Measurements from ENCODE around the gene IL1RAP. TPM values are rescaled to one million over a fixed set of nuclear protein-coding genes. Genes with fewer than 3 reads are reported as not detected.

Gene IL1RAP
- total and polyA plus RNA-seq, 9 of the 15 experiments (the other 6 are each of a cell fraction or from before 2014, with no cell fraction given): 0.23 to 1.8 (median 0.88) TPM

DNA sequence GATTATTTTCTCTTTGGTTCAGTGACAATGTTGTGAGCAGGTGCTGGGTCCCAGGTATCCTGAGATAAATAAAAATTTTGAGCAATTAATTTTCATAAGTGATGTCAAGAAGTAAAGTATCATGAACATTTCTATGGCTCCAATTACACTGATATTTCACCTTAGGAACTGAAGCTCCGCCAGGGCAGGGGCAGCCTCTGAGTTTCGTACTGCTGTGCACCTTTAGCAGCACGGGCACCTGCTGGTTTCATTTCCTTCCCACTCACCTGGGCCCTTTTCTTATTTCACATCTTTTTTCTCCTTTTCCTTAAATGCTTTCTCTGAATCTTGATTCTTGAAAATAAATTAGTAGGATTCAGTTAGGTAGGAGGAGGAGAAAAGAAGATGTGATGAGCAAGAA, 1.2 kb upstream of the IL1RAP start (continued):
- TF ChIP-seq, protein P1, sequence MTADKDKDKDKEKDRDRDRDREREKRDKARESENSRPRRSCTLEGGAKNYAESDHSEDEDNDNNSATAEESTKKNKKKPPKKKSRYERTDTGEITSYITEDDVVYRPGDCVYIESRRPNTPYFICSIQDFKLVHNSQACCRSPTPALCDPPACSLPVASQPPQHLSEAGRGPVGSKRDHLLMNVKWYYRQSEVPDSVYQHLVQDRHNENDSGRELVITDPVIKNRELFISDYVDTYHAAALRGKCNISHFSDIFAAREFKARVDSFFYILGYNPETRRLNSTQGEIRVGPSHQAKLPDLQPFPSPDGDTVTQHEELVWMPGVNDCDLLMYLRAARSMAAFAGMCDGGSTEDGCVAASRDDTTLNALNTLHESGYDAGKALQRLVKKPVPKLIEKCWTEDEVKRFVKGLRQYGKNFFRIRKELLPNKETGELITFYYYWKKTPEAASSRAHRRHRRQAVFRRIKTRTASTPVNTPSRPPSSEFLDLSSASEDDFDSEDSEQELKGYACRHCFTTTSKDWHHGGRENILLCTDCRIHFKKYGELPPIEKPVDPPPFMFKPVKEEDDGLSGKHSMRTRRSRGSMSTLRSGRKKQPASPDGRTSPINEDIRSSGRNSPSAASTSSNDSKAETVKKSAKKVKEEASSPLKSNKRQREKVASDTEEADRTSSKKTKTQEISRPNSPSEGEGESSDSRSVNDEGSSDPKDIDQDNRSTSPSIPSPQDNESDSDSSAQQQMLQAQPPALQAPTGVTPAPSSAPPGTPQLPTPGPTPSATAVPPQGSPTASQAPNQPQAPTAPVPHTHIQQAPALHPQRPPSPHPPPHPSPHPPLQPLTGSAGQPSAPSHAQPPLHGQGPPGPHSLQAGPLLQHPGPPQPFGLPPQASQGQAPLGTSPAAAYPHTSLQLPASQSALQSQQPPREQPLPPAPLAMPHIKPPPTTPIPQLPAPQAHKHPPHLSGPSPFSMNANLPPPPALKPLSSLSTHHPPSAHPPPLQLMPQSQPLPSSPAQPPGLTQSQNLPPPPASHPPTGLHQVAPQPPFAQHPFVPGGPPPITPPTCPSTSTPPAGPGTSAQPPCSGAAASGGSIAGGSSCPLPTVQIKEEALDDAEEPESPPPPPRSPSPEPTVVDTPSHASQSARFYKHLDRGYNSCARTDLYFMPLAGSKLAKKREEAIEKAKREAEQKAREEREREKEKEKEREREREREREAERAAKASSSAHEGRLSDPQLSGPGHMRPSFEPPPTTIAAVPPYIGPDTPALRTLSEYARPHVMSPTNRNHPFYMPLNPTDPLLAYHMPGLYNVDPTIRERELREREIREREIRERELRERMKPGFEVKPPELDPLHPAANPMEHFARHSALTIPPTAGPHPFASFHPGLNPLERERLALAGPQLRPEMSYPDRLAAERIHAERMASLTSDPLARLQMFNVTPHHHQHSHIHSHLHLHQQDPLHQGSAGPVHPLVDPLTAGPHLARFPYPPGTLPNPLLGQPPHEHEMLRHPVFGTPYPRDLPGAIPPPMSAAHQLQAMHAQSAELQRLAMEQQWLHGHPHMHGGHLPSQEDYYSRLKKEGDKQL (CRISPR knock-in tag; IDR thresholded peaks at IDR 0.05; ENCODE audit: borderline replicate concordance): no peak
- TF ChIP-seq RB1 (IDR thresholded peaks at IDR 0.05; ENCODE audit: low read depth): no peak
- no peak for TF ChIP-seq PHF8 (IDR thresholded peaks at IDR 0.05; ENCODE audit: borderline replicate concordance, low read length)

DNA sequence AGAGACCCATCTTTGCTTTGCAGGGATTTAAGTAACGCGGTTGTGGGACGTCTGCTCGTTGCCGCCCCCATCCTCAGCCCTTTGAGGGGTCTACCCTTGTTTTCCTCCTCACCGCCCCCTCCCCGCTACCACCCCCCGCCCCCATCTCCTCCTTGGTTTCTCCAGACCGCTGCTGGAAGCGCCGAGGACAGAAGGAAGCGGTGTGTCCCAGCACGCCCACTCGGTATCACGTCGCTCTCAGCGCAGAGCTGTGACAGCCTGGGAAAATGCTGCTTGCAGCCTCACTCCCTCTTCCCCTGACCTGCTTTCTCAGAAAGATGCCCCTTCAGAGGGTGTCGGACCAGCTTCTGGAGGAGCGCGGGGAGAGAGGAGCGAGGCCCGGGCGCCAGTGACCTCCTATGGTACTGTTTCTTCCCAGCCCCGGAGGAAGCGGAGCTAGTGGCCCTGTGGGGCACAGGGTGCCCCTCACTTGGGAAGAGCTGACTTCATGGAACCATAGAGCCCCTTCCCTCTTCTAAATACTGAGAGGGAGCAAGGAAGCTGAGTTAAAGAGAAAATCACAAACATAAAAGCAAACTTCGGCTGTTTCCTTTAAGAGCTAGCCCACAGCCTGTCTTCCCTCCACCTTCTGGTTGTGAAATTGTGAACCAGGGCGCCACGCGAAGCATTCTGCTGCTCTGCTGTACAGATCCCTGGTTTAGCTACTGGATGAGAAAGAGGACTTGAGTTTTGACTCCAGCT, 698 bp downstream of the IL1RAP start:
- no peak overlapping the region for H2AFZ ChIP-seq (ENCODE audit: low read depth, low read length)
- peak overlapping the region; percentile 27 for H3K4me3 ChIP-seq
- WGBS (ENCODE audit: insufficient coverage, low coverage, missing lambda C conversion rate): 12% methylated on average over 14 of the region's 29 CpGs
- H3K36me3 ChIP-seq (ENCODE audit: control insufficient read depth, insufficient read depth, low read length): no peaks in the 10 kb centered on the region
- POLR2A ChIA-PET: no interaction called here
- ATAC-seq (peak; percentile 31; the same call in 2 of the 3 replicates), DNase-seq (ENCODE audit: extremely low read depth in 1 of 4, low spot score in 3 of 4) (no peak), FAIRE-seq (no peak)
- intact Hi-C loops (cut with micrococcal nuclease): no loop called here
- H4K20me1 ChIP-seq (replicated peaks; ENCODE audit: control insufficient read depth, insufficient read depth, low read length): no peaks in the 10 kb centered on the region
- in situ Hi-C loops (cut with MboI): no loop called here
- H3K9me3 ChIP-seq (replicated peaks; ENCODE audit: control insufficient read depth, insufficient read depth, low read depth, low read length): no peaks in the 10 kb centered on the region
- BruUV-seq (replicated peaks): no TSS peak
- CTCF ChIA-PET (ENCODE audit: low intra/inter-chr PET ratio): no interaction called here
- no peaks in the 10 kb centered on the region for H3K79me2 ChIP-seq (ENCODE audit: control insufficient read depth, insufficient read depth, low read length)
- no peak overlapping the region for H3K9ac ChIP-seq (ENCODE audit: insufficient read depth in 1 of 2, low read depth in 2 of 2, low read length in 2 of 2)
- H3K27ac ChIP-seq (ENCODE audit: extremely low read depth, low read depth, low read length): no peak overlapping the region
- H3K4me1 ChIP-seq (replicated peaks in 1 of 2; ENCODE audit: control insufficient read depth in 2 of 2, insufficient read depth in 2 of 2, low read length in 2 of 2): peaks cover 0 to 8% of the 10 kb centered on the region in 2 experiments; a peak in 2 of 5 replicates
- no peaks in the 10 kb centered on the region for H3K27me3 ChIP-seq (ENCODE audit: control insufficient read depth in 2 of 2, insufficient read depth in 2 of 2, low read length in 2 of 2)
- TF ChIP-seq ZNF586 (CRISPR knock-in tag; conservative IDR thresholded peaks at IDR 0.05): no peak
- TF ChIP-seq POLR2B (IDR thresholded peaks at IDR 0.05; ENCODE audit: low read depth, partially characterized antibody): no peak
- TF ChIP-seq, protein P2, sequence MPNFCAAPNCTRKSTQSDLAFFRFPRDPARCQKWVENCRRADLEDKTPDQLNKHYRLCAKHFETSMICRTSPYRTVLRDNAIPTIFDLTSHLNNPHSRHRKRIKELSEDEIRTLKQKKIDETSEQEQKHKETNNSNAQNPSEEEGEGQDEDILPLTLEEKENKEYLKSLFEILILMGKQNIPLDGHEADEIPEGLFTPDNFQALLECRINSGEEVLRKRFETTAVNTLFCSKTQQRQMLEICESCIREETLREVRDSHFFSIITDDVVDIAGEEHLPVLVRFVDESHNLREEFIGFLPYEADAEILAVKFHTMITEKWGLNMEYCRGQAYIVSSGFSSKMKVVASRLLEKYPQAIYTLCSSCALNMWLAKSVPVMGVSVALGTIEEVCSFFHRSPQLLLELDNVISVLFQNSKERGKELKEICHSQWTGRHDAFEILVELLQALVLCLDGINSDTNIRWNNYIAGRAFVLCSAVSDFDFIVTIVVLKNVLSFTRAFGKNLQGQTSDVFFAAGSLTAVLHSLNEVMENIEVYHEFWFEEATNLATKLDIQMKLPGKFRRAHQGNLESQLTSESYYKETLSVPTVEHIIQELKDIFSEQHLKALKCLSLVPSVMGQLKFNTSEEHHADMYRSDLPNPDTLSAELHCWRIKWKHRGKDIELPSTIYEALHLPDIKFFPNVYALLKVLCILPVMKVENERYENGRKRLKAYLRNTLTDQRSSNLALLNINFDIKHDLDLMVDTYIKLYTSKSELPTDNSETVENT (CRISPR knock-in tag; IDR thresholded peaks at IDR 0.05): no peak
- peak overlapping the region; percentile 32; the same call in 1 of the 2 replicates for H3K4me2 ChIP-seq (ENCODE audit: insufficient read depth, low read length)
- no peaks in the 10 kb centered on the region for H3K9me1 ChIP-seq (ENCODE audit: control insufficient read depth, insufficient read depth, low read length)
